OCI-LY7 (cell line): ENCODE measurements around the gene TTC34.
"Not testable (repeated sequence)": the region's sequence is repeated elsewhere in the genome, so short reads cannot be mapped to it uniquely, and the experiment has no call there.

Experiments
- EZH2phosphoT487 ChIP-seq: fragments of 200-600 bp; sonication (generic); IDR thresholded peaks from 2 replicates; pipeline ENCODE4 v1.6.1; 2018; ENCODE audit warnings: low read depth, borderline replicate concordance, mild to moderate bottlenecking, mixed run types, antibody characterized with exemption, low read length, moderate library complexity, mixed read lengths
- TF ChIP-seq, protein P1 (sequence below): fragments of 200-600 bp; sonication (generic); conservative IDR thresholded peaks from 2 replicates; pipeline ENCODE4 v1.5.1; 2014; ENCODE audit warnings: mild to moderate bottlenecking, antibody characterized with exemption, low read length, moderate library complexity, mixed read lengths

- TF ChIP-seq, protein P1, sequence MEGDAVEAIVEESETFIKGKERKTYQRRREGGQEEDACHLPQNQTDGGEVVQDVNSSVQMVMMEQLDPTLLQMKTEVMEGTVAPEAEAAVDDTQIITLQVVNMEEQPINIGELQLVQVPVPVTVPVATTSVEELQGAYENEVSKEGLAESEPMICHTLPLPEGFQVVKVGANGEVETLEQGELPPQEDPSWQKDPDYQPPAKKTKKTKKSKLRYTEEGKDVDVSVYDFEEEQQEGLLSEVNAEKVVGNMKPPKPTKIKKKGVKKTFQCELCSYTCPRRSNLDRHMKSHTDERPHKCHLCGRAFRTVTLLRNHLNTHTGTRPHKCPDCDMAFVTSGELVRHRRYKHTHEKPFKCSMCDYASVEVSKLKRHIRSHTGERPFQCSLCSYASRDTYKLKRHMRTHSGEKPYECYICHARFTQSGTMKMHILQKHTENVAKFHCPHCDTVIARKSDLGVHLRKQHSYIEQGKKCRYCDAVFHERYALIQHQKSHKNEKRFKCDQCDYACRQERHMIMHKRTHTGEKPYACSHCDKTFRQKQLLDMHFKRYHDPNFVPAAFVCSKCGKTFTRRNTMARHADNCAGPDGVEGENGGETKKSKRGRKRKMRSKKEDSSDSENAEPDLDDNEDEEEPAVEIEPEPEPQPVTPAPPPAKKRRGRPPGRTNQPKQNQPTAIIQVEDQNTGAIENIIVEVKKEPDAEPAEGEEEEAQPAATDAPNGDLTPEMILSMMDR, result not testable (repeated sequence)
- not testable (repeated sequence) for TF ChIP-seq EZH2phosphoT487
Observed at GRCh38 chr1:2694796-2695195, 106.7 kb downstream of the TTC34 start.
